SK-MEL-5 (cell line): ENCODE results near the gene FOXL1. TPM values are rescaled to one million over a fixed set of nuclear protein-coding genes. Genes with fewer than 3 reads are reported as not detected.
A peak's percentile ranks its signal among the peaks of the same experiment; 100 is the strongest.

Source experiments
- DNase-seq: peaks from one replicate; pipeline ENCODE4 v3.0.0-alpha.2; 2016; ENCODE audit warnings: low read depth, low spot score
- in situ Hi-C: cut with HindIII; loops from 2 replicates; pipeline ENCODE4 v1.10.0; 2016; ENCODE audit warnings: low sequenced_read_pairs, high pct_unique_total_duplicates, low pct_unique_long_range_greater_than_20kb
- total RNA-seq: library from RNA; depleted of rRNA; stranded (reverse); fragments of >200 nt; shearing (Covaris generic); gene quantifications from 2 replicates; pipeline ENCODE4 v1.2.3, GENCODE V29; 2014

Gene FOXL1
- total RNA-seq, 1 experiment from 2014 or later: not detected

- DNase-seq: no peak
- in situ Hi-C loops: no loop called here
Measured at GRCh38 chr16:86545954-86546637, 32.3 kb upstream of the FOXL1 start.

- in situ Hi-C loops: no loop called here
- no peak for DNase-seq
Measured at GRCh38 chr16:86546638-86547013, 31.7 kb upstream of the FOXL1 start.

- no peak for DNase-seq
Measured at GRCh38 chr16:86547286-86547685, 31.1 kb upstream of the FOXL1 start.

GRCh38 chr16:86549076-86549892 is 29.1 kb upstream of the FOXL1 start:
- in situ Hi-C loops: no loop called here

More at GRCh38 chr16:86547286-86547685, 31.1 kb upstream of the FOXL1 start:
- in situ Hi-C loops: no loop called here

GRCh38 chr16:86549893-86550190 is 28.5 kb upstream of the FOXL1 start:
- no peak for DNase-seq
- in situ Hi-C loops: no loop called here

More at GRCh38 chr16:86549076-86549892, 29.1 kb upstream of the FOXL1 start:
- DNase-seq: peak; percentile 20

GRCh38 chr16:86550281-86550680 is 28.1 kb upstream of the FOXL1 start:
- DNase-seq: no peak
- in situ Hi-C loops: no loop called here

- in situ Hi-C loops: no loop called here
- no peak for DNase-seq
Measured at GRCh38 chr16:86553356-86553755, 25.0 kb upstream of the FOXL1 start.

- no peak for DNase-seq
- in situ Hi-C loops: no loop called here
Measured at GRCh38 chr16:86554599-86554916, 23.8 kb upstream of the FOXL1 start.

- in situ Hi-C loops: no loop called here
- DNase-seq: peak; percentile 83
Measured at GRCh38 chr16:86554917-86555703, 23.2 kb upstream of the FOXL1 start, which contains the start of gene MTHFSD. Gene MTHFSD, minus strand, starts transcription at chr16:86555235. Its CDS starts 51 bp downstream, at chr16:86555184.

- DNase-seq: no peak
- in situ Hi-C loops: no loop called here
Measured at GRCh38 chr16:86555704-86556075, 22.7 kb upstream of the FOXL1 start.

- no peak for DNase-seq
- in situ Hi-C loops: no loop called here
Measured at GRCh38 chr16:86556576-86556975, 21.8 kb upstream of the FOXL1 start.

- in situ Hi-C loops: no loop called here
Measured at GRCh38 chr16:86557587-86557986, 20.8 kb upstream of the FOXL1 start.

GRCh38 chr16:86558355-86559193 is 19.8 kb upstream of the FOXL1 start:
- no peak for DNase-seq
- in situ Hi-C loops: no loop called here

More at GRCh38 chr16:86557587-86557986, 20.8 kb upstream of the FOXL1 start:
- no peak for DNase-seq

GRCh38 chr16:86559802-86560305 is 18.5 kb upstream of the FOXL1 start:
- no peak for DNase-seq
- in situ Hi-C loops: no loop called here

- no peak for DNase-seq
- in situ Hi-C loops: no loop called here
Measured at GRCh38 chr16:86562356-86562755, 16.0 kb upstream of the FOXL1 start.

- peak; percentile 80 for DNase-seq
- in situ Hi-C loops: no loop called here
Measured at GRCh38 chr16:86563469-86564345, 14.6 kb upstream of the FOXL1 start.
